Measurements from ENCODE around the gene CBFA2T3. TPM values are rescaled to one million over a fixed set of nuclear protein-coding genes. Genes with fewer than 3 reads are reported as not detected.
A peak's percentile ranks its signal among the peaks of the same experiment; 100 is the strongest.

CBFA2T3 gene
- total RNA-seq, 1 experiment from 2014 or later = 13.7 TPM

DNA sequence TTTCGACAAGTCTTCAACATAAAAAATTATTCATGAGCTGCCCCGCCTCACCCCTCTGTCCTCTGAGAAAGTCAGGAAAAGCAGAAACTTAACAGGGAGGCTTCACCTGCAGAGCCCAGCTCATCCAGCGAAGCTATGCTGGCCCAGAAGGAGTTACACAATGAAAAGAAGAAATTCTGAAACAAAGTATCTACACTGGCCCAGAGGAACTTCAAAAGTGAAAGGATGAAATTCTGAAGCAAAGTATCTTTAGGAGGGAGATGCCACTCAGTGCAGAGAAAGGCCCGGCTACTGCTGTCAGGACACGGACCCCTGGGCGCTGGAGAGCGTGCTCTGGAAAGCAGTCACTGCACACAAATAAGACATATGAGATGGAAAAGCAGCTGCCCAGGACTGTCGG, 121.8 kb downstream of the CBFA2T3 start:
- CTCF ChIA-PET = no interaction called here

DNA sequence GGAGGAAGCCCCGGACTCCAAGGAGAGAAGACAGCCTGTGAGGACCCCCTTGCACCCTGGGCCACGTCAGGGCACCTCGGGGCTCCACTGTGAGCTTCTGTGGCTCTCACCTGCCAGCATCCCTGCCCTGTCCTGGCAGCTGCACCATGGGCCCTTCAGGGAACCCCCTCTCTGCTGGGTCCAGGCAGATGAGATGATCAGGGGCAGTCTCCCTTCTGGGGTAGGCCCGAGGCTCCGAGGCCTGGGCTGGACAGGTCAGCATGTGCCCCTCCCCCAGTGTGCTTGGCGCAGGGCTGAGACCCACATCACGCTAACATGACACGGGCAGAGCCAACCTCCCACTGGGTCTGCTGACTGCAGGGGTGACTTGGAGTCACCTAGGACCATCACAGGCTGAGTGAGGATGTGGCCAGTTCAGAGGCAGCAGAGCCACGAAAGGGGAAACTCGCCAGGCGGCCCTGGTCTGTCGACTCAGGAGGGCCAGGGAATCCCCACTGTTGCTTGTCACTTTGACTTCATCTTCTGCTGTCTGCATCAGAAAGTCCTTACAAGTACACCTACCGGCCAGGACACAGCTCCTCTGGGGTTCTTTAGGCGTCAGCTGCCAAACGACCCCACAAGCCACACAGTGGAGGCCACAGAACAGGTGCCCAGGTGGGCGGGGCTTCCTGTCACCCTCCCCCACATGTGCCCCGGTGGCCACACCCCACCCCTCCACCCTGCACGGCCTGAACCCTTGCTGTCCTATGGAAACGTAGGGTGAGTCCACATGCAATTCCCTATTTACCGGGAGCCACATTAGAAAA, 122.5 kb downstream of the CBFA2T3 start:
- peaks cover 9% of the 10 kb centered on the region; the same call in 1 of the 2 replicates for H3K4me1 ChIP-seq (ENCODE audit: control insufficient read depth, insufficient read depth, low read length)
- H3K9me3 ChIP-seq (ENCODE audit: control insufficient read depth, insufficient read depth, low read depth, low read length) = no peaks in the 10 kb centered on the region
- no peak overlapping the region for H3K27ac ChIP-seq (ENCODE audit: low read length)
- no peak overlapping the region for H3K4me3 ChIP-seq (ENCODE audit: low read depth in 2 of 2, low read length in 2 of 2)
- H3K36me3 ChIP-seq (ENCODE audit: control insufficient read depth, insufficient read depth, low read length) = peaks cover 6% of the 10 kb centered on the region; the same call in 1 of the 2 replicates
- DNase-seq (ENCODE audit: low read depth, low spot score) (no peak), ATAC-seq (no peak)
- H3K27me3 ChIP-seq (ENCODE audit: control insufficient read depth, insufficient read depth, low read length) = no peaks in the 10 kb centered on the region
- no TSS peak for BruUV-seq (replicated peaks)
- intact Hi-C loops (cut with micrococcal nuclease; ENCODE audit: unreplicated experiment) (no loop called here), in situ Hi-C loops (cut with HindIII; ENCODE audit: low pct_unique_long_range_greater_than_20kb, low sequenced_read_pairs) (no loop called here)
- TF ChIP-seq POLR2AphosphoS5 (IDR thresholded peaks at IDR 0.05; ENCODE audit: low read depth, low read length) (no peak), SIN3A (IDR thresholded peaks at IDR 0.05; ENCODE audit: borderline replicate concordance, insufficient read depth, low read depth, low read length) (no peak), TCF7L2 (IDR thresholded peaks at IDR 0.05; ENCODE audit: low read depth, low read length) (no peak)
- TF ChIP-seq, protein P1, sequence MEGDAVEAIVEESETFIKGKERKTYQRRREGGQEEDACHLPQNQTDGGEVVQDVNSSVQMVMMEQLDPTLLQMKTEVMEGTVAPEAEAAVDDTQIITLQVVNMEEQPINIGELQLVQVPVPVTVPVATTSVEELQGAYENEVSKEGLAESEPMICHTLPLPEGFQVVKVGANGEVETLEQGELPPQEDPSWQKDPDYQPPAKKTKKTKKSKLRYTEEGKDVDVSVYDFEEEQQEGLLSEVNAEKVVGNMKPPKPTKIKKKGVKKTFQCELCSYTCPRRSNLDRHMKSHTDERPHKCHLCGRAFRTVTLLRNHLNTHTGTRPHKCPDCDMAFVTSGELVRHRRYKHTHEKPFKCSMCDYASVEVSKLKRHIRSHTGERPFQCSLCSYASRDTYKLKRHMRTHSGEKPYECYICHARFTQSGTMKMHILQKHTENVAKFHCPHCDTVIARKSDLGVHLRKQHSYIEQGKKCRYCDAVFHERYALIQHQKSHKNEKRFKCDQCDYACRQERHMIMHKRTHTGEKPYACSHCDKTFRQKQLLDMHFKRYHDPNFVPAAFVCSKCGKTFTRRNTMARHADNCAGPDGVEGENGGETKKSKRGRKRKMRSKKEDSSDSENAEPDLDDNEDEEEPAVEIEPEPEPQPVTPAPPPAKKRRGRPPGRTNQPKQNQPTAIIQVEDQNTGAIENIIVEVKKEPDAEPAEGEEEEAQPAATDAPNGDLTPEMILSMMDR (IDR thresholded peaks at IDR 0.05) = no peak
- TF ChIP-seq, protein P2, sequence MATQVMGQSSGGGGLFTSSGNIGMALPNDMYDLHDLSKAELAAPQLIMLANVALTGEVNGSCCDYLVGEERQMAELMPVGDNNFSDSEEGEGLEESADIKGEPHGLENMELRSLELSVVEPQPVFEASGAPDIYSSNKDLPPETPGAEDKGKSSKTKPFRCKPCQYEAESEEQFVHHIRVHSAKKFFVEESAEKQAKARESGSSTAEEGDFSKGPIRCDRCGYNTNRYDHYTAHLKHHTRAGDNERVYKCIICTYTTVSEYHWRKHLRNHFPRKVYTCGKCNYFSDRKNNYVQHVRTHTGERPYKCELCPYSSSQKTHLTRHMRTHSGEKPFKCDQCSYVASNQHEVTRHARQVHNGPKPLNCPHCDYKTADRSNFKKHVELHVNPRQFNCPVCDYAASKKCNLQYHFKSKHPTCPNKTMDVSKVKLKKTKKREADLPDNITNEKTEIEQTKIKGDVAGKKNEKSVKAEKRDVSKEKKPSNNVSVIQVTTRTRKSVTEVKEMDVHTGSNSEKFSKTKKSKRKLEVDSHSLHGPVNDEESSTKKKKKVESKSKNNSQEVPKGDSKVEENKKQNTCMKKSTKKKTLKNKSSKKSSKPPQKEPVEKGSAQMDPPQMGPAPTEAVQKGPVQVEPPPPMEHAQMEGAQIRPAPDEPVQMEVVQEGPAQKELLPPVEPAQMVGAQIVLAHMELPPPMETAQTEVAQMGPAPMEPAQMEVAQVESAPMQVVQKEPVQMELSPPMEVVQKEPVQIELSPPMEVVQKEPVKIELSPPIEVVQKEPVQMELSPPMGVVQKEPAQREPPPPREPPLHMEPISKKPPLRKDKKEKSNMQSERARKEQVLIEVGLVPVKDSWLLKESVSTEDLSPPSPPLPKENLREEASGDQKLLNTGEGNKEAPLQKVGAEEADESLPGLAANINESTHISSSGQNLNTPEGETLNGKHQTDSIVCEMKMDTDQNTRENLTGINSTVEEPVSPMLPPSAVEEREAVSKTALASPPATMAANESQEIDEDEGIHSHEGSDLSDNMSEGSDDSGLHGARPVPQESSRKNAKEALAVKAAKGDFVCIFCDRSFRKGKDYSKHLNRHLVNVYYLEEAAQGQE (IDR thresholded peaks at IDR 0.05; ENCODE audit: insufficient read depth in 1 of 2, low read depth in 2 of 2, low read length in 1 of 2) = no peak
- ChIA-PET CTCF (no interaction called here), POLR2A (no interaction called here)

More for the DNA sequence above, 121.8 kb downstream of the CBFA2T3 start:
- DNase-seq (ENCODE audit: low read depth, low spot score) (no peak), ATAC-seq (no peak)
- no peaks in the 10 kb centered on the region for H3K27me3 ChIP-seq (ENCODE audit: control insufficient read depth, insufficient read depth, low read length)
- in situ Hi-C loops (cut with HindIII; ENCODE audit: low pct_unique_long_range_greater_than_20kb, low sequenced_read_pairs) = no loop called here
- H3K4me3 ChIP-seq (ENCODE audit: low read depth in 2 of 2, low read length in 2 of 2) = no peak overlapping the region; a peak in 1 of 4 replicates
- no peak overlapping the region; the same call in 1 of the 2 replicates for H3K27ac ChIP-seq (ENCODE audit: low read length)
- H3K36me3 ChIP-seq (ENCODE audit: control insufficient read depth, insufficient read depth, low read length) = peaks cover 6% of the 10 kb centered on the region; the same call in 1 of the 2 replicates
- BruUV-seq (replicated peaks) = TSS peak; percentile 77
- H3K9me3 ChIP-seq (ENCODE audit: control insufficient read depth, insufficient read depth, low read depth, low read length) = no peaks in the 10 kb centered on the region
- intact Hi-C loops (cut with micrococcal nuclease; ENCODE audit: unreplicated experiment) = no loop called here
- H3K4me1 ChIP-seq (ENCODE audit: control insufficient read depth, insufficient read depth, low read length) = peaks cover 9% of the 10 kb centered on the region; the same call in 1 of the 2 replicates
- POLR2A ChIA-PET = no interaction called here
- TF ChIP-seq, protein P1 (IDR thresholded peaks at IDR 0.05) = no peak
- no peak for TF ChIP-seq SIN3A (IDR thresholded peaks at IDR 0.05; ENCODE audit: borderline replicate concordance, insufficient read depth, low read depth, low read length)
